Neuronal stem cell (in vitro differentiated cells): ENCODE data around the gene BPIFB2. TPM values are rescaled to one million over a fixed set of nuclear protein-coding genes. Genes with fewer than 3 reads are reported as not detected.

Source experiments
- DNase-seq: peaks from one replicate; pipeline ENCODE4 v3.0.0-alpha.2; 2013; ENCODE audit warnings: low spot score
- H2AFZ ChIP-seq: one replicate; pipeline ENCODE4 v1.6.1; 2013; ENCODE audit warnings: mild to moderate bottlenecking, low read length, inconsistent platforms
- H2AK5ac ChIP-seq: 2 replicates; pipeline ENCODE4 v1.6.1; 2013; ENCODE audit warnings: low read depth, mild to moderate bottlenecking, inconsistent platforms, low read length, moderate library complexity, mixed read lengths
- H2BK120ac ChIP-seq: 2 replicates; pipeline ENCODE4 v1.6.1; 2013; ENCODE audit warnings: low read depth, mild to moderate bottlenecking, inconsistent platforms, low read length, moderate library complexity, mixed read lengths
- H2BK12ac ChIP-seq: one replicate; pipeline ENCODE4 v1.6.1; 2013; ENCODE audit warnings: low read length, inconsistent platforms
- H2BK15ac ChIP-seq: 2 replicates; pipeline ENCODE4 v1.6.1; 2013; ENCODE audit warnings: mild to moderate bottlenecking, low read length, inconsistent platforms, mixed read lengths
- H2BK5ac ChIP-seq: one replicate; pipeline ENCODE4 v1.6.1; 2013; ENCODE audit warnings: inconsistent platforms, mild to moderate bottlenecking, low read length, moderate library complexity
- H3K14ac ChIP-seq: one replicate; pipeline ENCODE4 v1.6.1; 2013; ENCODE audit warnings: low read length, inconsistent platforms
- H3K18ac ChIP-seq: 2 replicates; pipeline ENCODE4 v1.6.1; 2013; ENCODE audit warnings: low read length, inconsistent platforms
- H3K23ac ChIP-seq: 2 replicates; pipeline ENCODE4 v1.6.1; 2013; ENCODE audit warnings: low read depth, mild to moderate bottlenecking, mixed read lengths, low read length, inconsistent platforms; ENCODE audit not compliant: poor library complexity
- H3K27ac ChIP-seq: replicated peaks from 3 replicates; pipeline ENCODE4 v1.5.1; 2013; ENCODE audit warnings: low read length, inconsistent platforms
- H3K27me3 ChIP-seq, 3 experiments: 2 replicates each; pipeline ENCODE4 v1.6.1; 2013; ENCODE audit warnings: low read length in 3 of 3, mild to moderate bottlenecking in 2 of 3, inconsistent platforms in 1 of 3, low read depth in 1 of 3, mixed read lengths in 1 of 3, moderate library complexity in 1 of 3; ENCODE audit not compliant: control insufficient read depth in 3 of 3, insufficient read depth in 3 of 3
- H3K36me3 ChIP-seq, 2 donors: replicated peaks in 1 of 2; 2 replicates each; pipeline ENCODE4 v1.6.1; 2013; ENCODE audit warnings: low read length in 2 of 2; ENCODE audit not compliant: control insufficient read depth in 2 of 2, insufficient read depth in 2 of 2
- H3K4ac ChIP-seq: 2 replicates; pipeline ENCODE4 v1.6.1; 2013; ENCODE audit warnings: inconsistent platforms, mild to moderate bottlenecking, low read length, moderate library complexity
- H3K4me1 ChIP-seq, 2 donors: 1 replicate in 1 of 2; 2 replicates in 1 of 2; pipeline ENCODE4 v1.6.1; 2013; ENCODE audit warnings: low read length in 2 of 2, low read depth in 1 of 2; ENCODE audit not compliant: control insufficient read depth in 2 of 2, insufficient read depth in 1 of 2
- H3K4me2 ChIP-seq: one replicate; pipeline ENCODE4 v1.6.1; 2013; ENCODE audit warnings: mild to moderate bottlenecking, low read length, inconsistent platforms; ENCODE audit not compliant: insufficient read depth, poor library complexity, severe bottlenecking
- H3K4me3 ChIP-seq, 2 donors: 2 replicates each; pipeline ENCODE4 v1.5.1; 2013; ENCODE audit warnings: low read length in 2 of 2, mild to moderate bottlenecking in 2 of 2, inconsistent platforms in 1 of 2, moderate library complexity in 1 of 2
- H3K79me1 ChIP-seq: one replicate; pipeline ENCODE4 v1.6.1; 2013; ENCODE audit warnings: low read depth, mild to moderate bottlenecking, inconsistent platforms, low read length, moderate library complexity
- H3K9ac ChIP-seq: one replicate; pipeline ENCODE4 v1.6.1; 2013; ENCODE audit warnings: mild to moderate bottlenecking, low read depth, low read length, inconsistent platforms; ENCODE audit not compliant: poor library complexity
- H3K9me3 ChIP-seq, 2 donors: replicated peaks in 1 of 2; 2 replicates each; pipeline versions ENCODE3 to v1.6.1; 2013; ENCODE audit warnings: low read length in 2 of 2, mild to moderate bottlenecking in 2 of 2, inconsistent platforms in 1 of 2, low read depth in 1 of 2, mixed read lengths in 1 of 2, moderate library complexity in 1 of 2; ENCODE audit not compliant: control insufficient read depth in 2 of 2, insufficient read depth in 1 of 2
- H4K8ac ChIP-seq: one replicate; pipeline ENCODE4 v1.6.1; 2013; ENCODE audit warnings: low read depth, mild to moderate bottlenecking, inconsistent platforms, low read length, moderate library complexity
- H4K91ac ChIP-seq: one replicate; pipeline ENCODE4 v1.6.1; 2013; ENCODE audit warnings: low read length, low read depth, mild to moderate bottlenecking, inconsistent platforms; ENCODE audit not compliant: poor library complexity
- WGBS, 2 donors: extraction: QIAGEN DNeasy Blood & Tissue Kit; methylation state at CpG; one replicate each; pipeline ENCODE4 v1.1.7; 2013; ENCODE audit warnings: missing lambda C conversion rate in 2 of 2, mixed read lengths in 1 of 2; ENCODE audit not compliant: insufficient read length in 2 of 2, insufficient replicate concordance in 1 of 2; ENCODE audit errors: extremely low coverage in 2 of 2; 5-methylcytosine and 5-hydroxymethylcytosine counted together
- polyA plus RNA-seq, 2 experiments: library from polyadenylated mRNA; stranded (reverse); fragments of 200-250 nt; gene quantifications; one replicate each; pipeline ENCODE4 v1.2.3, GENCODE V29; 2013

BPIFB2 gene
- polyA plus RNA-seq (2013, experiment 1 of 2), result not detected
- 0.03 TPM for polyA plus RNA-seq (2013, experiment 2 of 2)

DNA sequence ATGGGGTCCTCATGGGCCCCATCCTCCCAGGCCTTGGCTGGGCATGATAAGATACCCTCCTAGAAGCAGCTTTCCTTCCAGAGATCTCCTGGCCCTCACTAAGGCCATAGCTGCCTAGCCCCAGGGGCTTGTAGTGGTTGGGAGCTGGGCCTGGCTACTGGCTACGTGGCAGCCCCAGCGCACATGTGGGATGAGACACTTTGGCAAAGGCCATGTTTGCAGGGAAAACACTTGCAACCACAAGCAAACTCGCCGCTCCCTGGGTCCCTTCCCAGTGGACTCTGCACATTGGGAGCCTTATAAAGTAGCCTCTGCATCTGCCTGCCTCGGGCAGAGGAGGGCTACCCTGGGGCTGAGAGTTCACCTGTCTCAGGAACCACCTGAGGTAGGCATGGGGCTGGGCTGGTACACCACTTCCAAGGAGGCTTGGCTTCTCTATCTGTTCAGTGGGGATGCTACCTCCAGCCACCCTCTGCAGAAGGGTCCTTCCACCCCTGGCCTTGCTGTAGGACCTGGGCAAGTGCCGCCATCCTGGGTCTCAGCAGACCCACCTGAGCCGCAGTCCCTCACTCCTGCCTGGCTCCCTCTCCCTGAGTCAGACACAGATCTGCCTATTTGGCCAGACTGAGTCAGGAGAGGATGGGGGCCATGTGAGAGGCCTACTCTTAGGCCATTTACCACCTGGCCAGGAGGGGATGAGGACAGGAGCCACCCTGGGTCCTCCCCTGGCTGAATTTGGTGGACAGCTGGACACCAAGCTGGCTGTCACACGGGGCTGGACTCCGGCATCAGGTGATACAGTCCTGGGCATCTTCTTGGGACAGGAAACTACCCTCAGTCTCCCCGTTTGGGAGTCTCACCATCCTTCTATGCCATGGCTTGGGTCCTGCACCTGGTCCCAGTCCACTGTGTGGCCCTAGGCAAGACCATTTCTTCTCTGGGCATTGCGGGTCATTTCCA lies at the start of gene BPIFB2:
Gene BPIFB2 (plus strand): TSS at position 329 of the 960 bp plus-strand sequence. CDS start 871 bp downstream, outside the sequence.
- Histone ChIP-seq H3K4me3 (no peak within 1 kb of the TSS), H2AFZ (no peak within 1 kb of the TSS), H2BK5ac (no peak within 1 kb of the TSS), H2BK120ac (no peak within 1 kb of the TSS), H3K27ac (no peak within 1 kb of the TSS), H2AK5ac (peak within 1 kb of the TSS; percentile 47), H3K14ac (peak within 1 kb of the TSS; percentile 72), H3K36me3 (no peaks in the 10 kb centered on the region), H3K23ac (no peak within 1 kb of the TSS), H3K4me1 (peaks cover 10 to 11% of the 10 kb centered on the region in 2 donors), H2BK12ac (peak within 1 kb of the TSS; percentile 48), H3K18ac (peak within 1 kb of the TSS; percentile 49), H3K9ac (peak within 1 kb of the TSS; percentile 24), H3K4me2 (no peak within 1 kb of the TSS), H4K8ac (no peak within 1 kb of the TSS), H3K79me1 (no peaks in the 10 kb centered on the region), H3K9me3 (peaks cover 0 to 5% of the 10 kb centered on the region in 2 donors), H2BK15ac (peak within 1 kb of the TSS; percentile 18), H3K4ac (no peak within 1 kb of the TSS), H4K91ac (no peak within 1 kb of the TSS), H3K27me3 (peaks cover 0 to 5% (median 0%) of the 10 kb centered on the region in 3 experiments)
- DNase-seq, result no peak
- no CpG with 5 or more reads among the region's 11 CpGs for WGBS, 2 donors

- Histone ChIP-seq H3K14ac (no peak overlapping the region), H3K27me3 (no peaks in the 10 kb centered on the region), H3K4me1 (no peaks in the 10 kb centered on the region), H2BK5ac (no peak overlapping the region), H3K9ac (no peak overlapping the region), H3K4me3 (no peak overlapping the region), H3K4ac (no peak overlapping the region), H2BK12ac (no peak overlapping the region), H2AFZ (no peak overlapping the region), H3K79me1 (no peaks in the 10 kb centered on the region), H3K4me2 (no peak overlapping the region), H3K18ac (no peak overlapping the region), H3K36me3 (no peaks in the 10 kb centered on the region), H2BK15ac (no peak overlapping the region), H4K91ac (no peak overlapping the region), H4K8ac (no peak overlapping the region), H3K9me3 (peaks cover 0 to 7% of the 10 kb centered on the region in 2 donors), H2AK5ac (no peak overlapping the region), H3K23ac (no peak overlapping the region), H3K27ac (no peak overlapping the region), H2BK120ac (no peak overlapping the region)
- DNase-seq, result no peak
These were observed 48.9 kb upstream of the BPIFB2 start for GRCh38 chr20:32958574-32958973.

- H3K14ac ChIP-seq, result peak overlapping the region; percentile 1
- no peaks in the 10 kb centered on the region for H3K27me3 ChIP-seq
- no CpG with 5 or more reads among the region's 14 CpGs for WGBS, 2 donors
- no peak overlapping the region for H3K4ac ChIP-seq
- no peak overlapping the region for H2BK5ac ChIP-seq
- H3K4me3 ChIP-seq, result no peak overlapping the region
- no peaks in the 10 kb centered on the region for H3K4me1 ChIP-seq
- no peaks in the 10 kb centered on the region for H3K79me1 ChIP-seq
- H4K91ac ChIP-seq, result no peak overlapping the region
- no peak overlapping the region for H2AFZ ChIP-seq
- H3K9me3 ChIP-seq, result peaks cover 0 to 7% of the 10 kb centered on the region in 2 donors
- no peak overlapping the region for H3K4me2 ChIP-seq
- H2BK12ac ChIP-seq, result no peak overlapping the region
- no peak overlapping the region for H3K27ac ChIP-seq
- H2BK120ac ChIP-seq, result no peak overlapping the region
- no peaks in the 10 kb centered on the region for H3K36me3 ChIP-seq
- H4K8ac ChIP-seq, result no peak overlapping the region
- peak overlapping the region; percentile 57 for H2AK5ac ChIP-seq
- H3K9ac ChIP-seq, result no peak overlapping the region
- no peak overlapping the region for H2BK15ac ChIP-seq
- no peak overlapping the region for H3K23ac ChIP-seq
- no peak for DNase-seq
- no peak overlapping the region for H3K18ac ChIP-seq
These were observed 47.9 kb upstream of the BPIFB2 start for GRCh38 chr20:32959351-32960221.

GRCh38 chr20:32960222-32960518 lies 47.3 kb upstream of the BPIFB2 start:
- no peak overlapping the region for H2AFZ ChIP-seq
- H2BK15ac ChIP-seq, result no peak overlapping the region
- H2AK5ac ChIP-seq, result peak overlapping the region; percentile 57
- no peak overlapping the region for H3K14ac ChIP-seq
- DNase-seq, result no peak
- H2BK5ac ChIP-seq, result no peak overlapping the region
- H3K27ac ChIP-seq, result no peak overlapping the region
- H4K8ac ChIP-seq, result no peak overlapping the region
- H3K18ac ChIP-seq, result no peak overlapping the region
- no peak overlapping the region for H3K4me2 ChIP-seq
- no peak overlapping the region for H2BK120ac ChIP-seq
- no peaks in the 10 kb centered on the region for H3K36me3 ChIP-seq
- H3K27me3 ChIP-seq, result no peaks in the 10 kb centered on the region
- no peak overlapping the region for H2BK12ac ChIP-seq
- H3K23ac ChIP-seq, result no peak overlapping the region
- H3K4me3 ChIP-seq, result no peak overlapping the region
- H4K91ac ChIP-seq, result no peak overlapping the region
- no peak overlapping the region for H3K9ac ChIP-seq
- H3K9me3 ChIP-seq, result peaks cover 0 to 7% of the 10 kb centered on the region in 2 donors
- no peaks in the 10 kb centered on the region for H3K4me1 ChIP-seq
- no peaks in the 10 kb centered on the region for H3K79me1 ChIP-seq
- H3K4ac ChIP-seq, result no peak overlapping the region
